Left lung (tissue), 10 donors: Measurements from ENCODE around the gene MICAL2. TPM values are rescaled to one million over a fixed set of nuclear protein-coding genes. Genes with fewer than 3 reads are reported as not detected.

Experiments used
- ATAC-seq: fragments of 200-7000 bp; cut with Tn5 transposase; one replicate; pipeline ENCODE4 v1.9.1; 2020; ENCODE audit warnings: moderate library complexity
- DNase-seq, 4 donors: peaks; one replicate each; pipeline ENCODE4 v3.0.0-alpha.2; 2013 to 2020
- H3K27ac ChIP-seq, 2 donors: fragments of 200-600 bp; sonication (generic) in 1 of 2; one replicate each; pipeline versions ENCODE4 v1.5.0 to v1.8.0; 2020 to 2021
- H3K27me3 ChIP-seq, 2 donors: fragments of 200-600 bp; sonication (generic) in 1 of 2; one replicate each; pipeline versions ENCODE4 v1.5.0 to v1.8.0; 2020 to 2021
- H3K36me3 ChIP-seq, 2 donors: fragments of 200-600 bp; sonication (generic) in 1 of 2; one replicate each; pipeline versions ENCODE4 v1.5.0 to v1.8.0; 2020 to 2021
- H3K4me1 ChIP-seq, 2 donors: fragments of 200-600 bp; one replicate each; pipeline ENCODE4 v1.8.0; 2021
- H3K4me3 ChIP-seq, 2 donors: fragments of 200-600 bp; sonication (generic) in 1 of 2; one replicate each; pipeline versions ENCODE4 v1.5.0 to v1.8.0; 2020 to 2021; ENCODE audit warnings: mild to moderate bottlenecking in 1 of 2
- H3K9me3 ChIP-seq, 2 donors: fragments of 200-600 bp; sonication (generic) in 1 of 2; one replicate each; pipeline versions ENCODE4 v1.5.0 to v1.8.0; 2020 to 2021
- intact Hi-C, 2 donors: fragments of 100-400 bp; cut with DNase I; formaldehyde crosslinking; loops; one replicate each; pipeline versions ENCODE4 v1.11.2 to v1.14.2; 2022
- polyA plus RNA-seq, 6 donors: library from polyadenylated mRNA; unstranded; fragments of 120-200 nt; gene quantifications; one replicate each; pipeline ENCODE4 v1.2.1, GENCODE V29; 2013; ENCODE audit not compliant: insufficient read length in 6 of 6
- total RNA-seq, 2 donors: library from RNA; stranded (reverse); fragmentation: NEBNext Ultra II Directional; extraction: Animal tissue kit (Norgen Biotek cat#: 25700); gene quantifications; one replicate each; pipeline ENCODE4 v1.2.1, GENCODE V29; 2021
- TF ChIP-seq, protein P1 (sequence below), 2 donors: fragments of 200-600 bp; sonication (generic) in 1 of 2; IDR thresholded peaks; one replicate each; pipeline versions ENCODE4 v1.5.0 to v1.8.0; 2021; ENCODE audit warnings: antibody characterized with exemption in 2 of 2
- donor health status: DM: no; HTN: yes; CAD: no.
- donor health status: DM: no; HTN: no; CAD: no.

MICAL2 gene
- total and polyA plus RNA-seq, 8 donors, result 49.8 to 293 (median 89.4) TPM

DNA sequence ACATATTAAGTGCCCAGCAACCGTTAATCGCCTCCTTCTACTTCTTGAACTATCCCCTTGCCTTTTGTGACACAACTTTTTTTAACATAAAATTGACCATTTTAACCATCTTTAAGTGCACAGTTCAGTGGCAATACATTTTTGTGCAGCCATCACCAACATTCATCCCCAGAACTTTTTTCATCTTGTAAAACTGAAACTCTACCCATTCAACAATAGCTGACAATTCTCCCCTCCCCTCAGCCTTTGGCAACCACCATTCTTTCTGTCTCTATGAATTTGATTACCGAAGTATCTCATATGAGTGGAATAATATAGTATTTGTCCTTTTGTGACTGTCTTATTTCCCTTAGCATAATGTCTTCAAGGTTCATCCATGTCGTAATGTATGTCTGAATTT, 66.0 kb downstream of the MICAL2 start:
- Histone ChIP-seq H3K4me1 (peaks cover 1 to 46% of the 10 kb centered on the region in 2 donors), H3K36me3 (no peaks in the 10 kb centered on the region), H3K4me3 (no peak overlapping the region), H3K27ac (no peak overlapping the region), H3K9me3 (peaks cover 0 to 2% of the 10 kb centered on the region in 2 donors), H3K27me3 (no peaks in the 10 kb centered on the region)
- intact Hi-C loops, result no loop called here
- DNase-seq (no peak), ATAC-seq (no peak)
- TF ChIP-seq, protein P1, sequence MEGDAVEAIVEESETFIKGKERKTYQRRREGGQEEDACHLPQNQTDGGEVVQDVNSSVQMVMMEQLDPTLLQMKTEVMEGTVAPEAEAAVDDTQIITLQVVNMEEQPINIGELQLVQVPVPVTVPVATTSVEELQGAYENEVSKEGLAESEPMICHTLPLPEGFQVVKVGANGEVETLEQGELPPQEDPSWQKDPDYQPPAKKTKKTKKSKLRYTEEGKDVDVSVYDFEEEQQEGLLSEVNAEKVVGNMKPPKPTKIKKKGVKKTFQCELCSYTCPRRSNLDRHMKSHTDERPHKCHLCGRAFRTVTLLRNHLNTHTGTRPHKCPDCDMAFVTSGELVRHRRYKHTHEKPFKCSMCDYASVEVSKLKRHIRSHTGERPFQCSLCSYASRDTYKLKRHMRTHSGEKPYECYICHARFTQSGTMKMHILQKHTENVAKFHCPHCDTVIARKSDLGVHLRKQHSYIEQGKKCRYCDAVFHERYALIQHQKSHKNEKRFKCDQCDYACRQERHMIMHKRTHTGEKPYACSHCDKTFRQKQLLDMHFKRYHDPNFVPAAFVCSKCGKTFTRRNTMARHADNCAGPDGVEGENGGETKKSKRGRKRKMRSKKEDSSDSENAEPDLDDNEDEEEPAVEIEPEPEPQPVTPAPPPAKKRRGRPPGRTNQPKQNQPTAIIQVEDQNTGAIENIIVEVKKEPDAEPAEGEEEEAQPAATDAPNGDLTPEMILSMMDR (IDR thresholded peaks at IDR 0.05), result no peak

DNA sequence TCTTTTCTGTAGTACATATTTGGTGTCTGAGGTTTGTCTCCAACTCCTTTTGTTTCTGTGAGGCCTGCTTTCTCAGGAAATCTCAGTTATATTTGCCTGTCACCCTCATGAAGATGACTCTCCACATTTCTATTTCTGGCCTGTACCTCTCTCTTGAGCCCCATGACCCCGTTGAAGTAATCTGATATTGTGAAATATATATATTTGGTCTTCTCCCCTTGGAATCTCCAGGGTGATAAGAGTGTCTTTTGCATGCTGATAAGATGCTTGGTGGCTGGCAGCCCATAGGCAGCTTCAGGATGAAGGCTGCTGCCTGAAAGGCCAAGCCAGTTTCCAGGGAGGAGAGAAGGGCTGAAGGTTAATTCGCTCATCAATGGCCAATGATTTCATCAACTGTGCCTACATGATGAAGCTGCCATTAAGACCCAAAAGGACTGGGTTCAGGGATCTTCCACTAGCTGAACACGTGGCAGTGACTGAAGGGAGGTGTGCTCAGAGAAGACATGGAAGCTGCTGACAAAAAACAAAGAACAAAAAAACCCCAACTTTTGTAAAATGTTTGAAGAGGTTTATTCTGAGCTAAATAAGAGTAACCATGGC, 67.4 kb downstream of the MICAL2 start:
- Histone ChIP-seq H3K27ac (peak overlapping the region in 1 of 2 donors; percentile 61), H3K27me3 (no peaks in the 10 kb centered on the region), H3K9me3 (no peaks in the 10 kb centered on the region), H3K36me3 (no peaks in the 10 kb centered on the region), H3K4me1 (peaks cover 5 to 51% of the 10 kb centered on the region in 2 donors), H3K4me3 (no peak overlapping the region)
- intact Hi-C loops, result no loop called here
- ATAC-seq, result peak; percentile 38
- TF ChIP-seq, protein P1 (IDR thresholded peaks at IDR 0.05), result no peak
- no peak for DNase-seq

DNA sequence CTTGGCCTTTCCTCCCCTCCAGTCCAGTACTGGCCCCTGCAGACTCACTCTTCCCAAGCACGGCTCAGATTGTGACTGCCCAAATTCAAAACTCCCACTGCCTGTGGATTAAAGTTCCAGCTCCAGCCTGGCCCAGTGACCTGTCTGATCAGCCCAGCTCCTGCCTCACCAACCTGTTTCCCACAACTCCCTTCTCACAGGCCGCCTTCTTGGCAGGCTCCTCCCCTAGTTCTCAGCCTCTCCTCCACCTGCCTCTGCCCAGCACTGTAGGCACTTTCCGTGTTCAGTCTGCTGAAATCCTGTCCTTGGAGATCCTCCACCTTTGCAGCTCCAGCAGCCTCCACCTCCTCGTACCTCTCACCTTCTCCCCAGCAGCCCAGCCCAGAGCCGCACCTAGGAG, 68.6 kb downstream of the MICAL2 start:
- H3K36me3 ChIP-seq, result no peaks in the 10 kb centered on the region
- ATAC-seq (peak; percentile 85), DNase-seq (peak in 2 of 4 donors; percentile 72 to 77)
- peak overlapping the region; percentile 11 to 61 for H3K27ac ChIP-seq
- intact Hi-C loops, result no loop called here
- H3K27me3 ChIP-seq, result no peaks in the 10 kb centered on the region
- peaks cover 10 to 49% of the 10 kb centered on the region in 2 donors for H3K4me1 ChIP-seq
- no peak overlapping the region for H3K4me3 ChIP-seq
- no peaks in the 10 kb centered on the region for H3K9me3 ChIP-seq
- TF ChIP-seq, protein P1 (IDR thresholded peaks at IDR 0.05), result no peak

DNA sequence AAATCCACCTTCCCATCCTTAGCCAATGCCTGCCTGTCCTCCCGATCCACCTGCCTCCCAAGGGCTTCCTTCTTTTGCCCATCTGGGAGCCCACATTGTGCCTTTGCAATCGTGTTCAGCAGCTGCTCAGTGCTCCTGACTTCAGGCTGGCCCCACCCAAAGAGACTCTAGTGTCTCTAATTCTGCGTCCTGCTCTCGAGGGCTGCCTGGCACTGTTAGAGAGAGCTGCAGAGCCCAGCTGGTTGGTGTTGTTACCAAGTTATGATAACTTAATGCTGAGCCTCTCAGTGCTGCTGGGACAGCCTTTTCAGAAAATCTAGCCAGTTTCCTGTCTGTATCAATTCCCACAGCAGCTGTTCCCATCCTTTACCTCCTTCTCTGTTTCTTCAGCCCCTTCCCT, 69.1 kb downstream of the MICAL2 start:
- no peak overlapping the region for H3K4me3 ChIP-seq
- H3K27ac ChIP-seq, result peak overlapping the region; percentile 11 to 61
- no peaks in the 10 kb centered on the region for H3K27me3 ChIP-seq
- ATAC-seq (peak; percentile 74), DNase-seq (peak in 1 of 4 donors; percentile 53)
- intact Hi-C loops, result no loop called here
- TF ChIP-seq, protein P1 (IDR thresholded peaks at IDR 0.05), result no peak
- H3K4me1 ChIP-seq, result peaks cover 10 to 44% of the 10 kb centered on the region in 2 donors
- no peaks in the 10 kb centered on the region for H3K9me3 ChIP-seq
- no peaks in the 10 kb centered on the region for H3K36me3 ChIP-seq

DNA sequence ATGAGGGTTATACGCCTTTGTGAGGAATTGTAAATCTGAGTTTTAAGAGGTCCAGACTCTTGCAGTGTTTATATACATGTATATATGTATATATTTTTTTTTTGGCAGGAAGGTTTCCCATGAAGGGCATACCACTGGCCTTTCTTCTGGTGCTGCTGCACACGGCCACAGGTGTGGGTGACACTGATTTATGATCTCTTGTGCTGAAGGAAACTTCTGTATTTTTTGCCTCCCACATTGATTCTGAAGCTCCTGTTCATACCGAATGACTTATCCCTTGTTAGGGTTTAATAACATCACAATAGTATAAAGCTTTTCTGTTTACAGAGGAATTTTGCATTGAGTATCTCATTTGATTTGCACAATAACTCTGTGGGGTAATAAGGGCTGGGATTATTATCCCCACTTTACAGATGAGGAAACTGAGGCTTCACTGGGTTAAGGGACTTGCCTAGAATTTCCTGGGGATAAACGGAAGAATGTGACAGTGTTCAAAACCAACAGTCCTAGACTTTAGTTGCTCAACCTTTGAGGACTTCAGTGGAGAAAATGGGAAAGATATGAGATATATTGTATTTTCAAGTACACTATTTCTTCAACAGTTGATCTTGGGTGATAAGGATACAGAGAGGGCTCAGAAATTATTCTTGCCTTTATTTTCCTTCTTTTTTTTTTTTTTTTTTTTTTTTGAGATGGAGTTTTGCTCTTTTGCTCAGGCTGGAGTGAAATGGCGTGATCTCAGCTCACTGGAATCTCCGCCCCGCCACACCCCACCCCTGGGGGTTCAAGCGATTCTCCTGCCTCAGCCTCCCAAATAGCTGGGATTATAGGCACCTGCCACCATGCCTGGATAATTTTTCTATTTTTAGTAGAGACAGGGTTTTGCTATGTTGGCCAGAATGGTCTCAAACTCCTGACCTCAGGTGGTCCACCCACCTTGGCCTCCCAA, 70.1 kb downstream of the MICAL2 start:
- Histone ChIP-seq H3K4me3 (no peak overlapping the region), H3K9me3 (no peaks in the 10 kb centered on the region), H3K4me1 (peaks cover 10 to 40% of the 10 kb centered on the region in 2 donors), H3K36me3 (no peaks in the 10 kb centered on the region), H3K27me3 (no peaks in the 10 kb centered on the region), H3K27ac (peak overlapping the region; percentile 23 to 61)
- ATAC-seq (no peak), DNase-seq (no peak)
- TF ChIP-seq, protein P1 (IDR thresholded peaks at IDR 0.05), result no peak
- intact Hi-C loops, result no loop called here
